HG03097 (cell line): ENCODE results near the gene RRP15.
A peak's percentile ranks its signal among the peaks of the same experiment; 100 is the strongest.
"Not testable (repeated sequence)": the region's sequence is repeated elsewhere in the genome, so short reads cannot be mapped to it uniquely, and the experiment has no call there.

ENCODE experiments used
- ATAC-seq: cut with Tn5 transposase; IDR thresholded peaks from one replicate; pipeline ENCODE4 v1.9.1; 2021; ENCODE audit not compliant: unreplicated experiment, low FRiP score

Gene RRP15

GRCh38 chr1:218294546-218294945 lies 9.5 kb downstream of the RRP15 start:
- no peak for ATAC-seq

GRCh38 chr1:218296162-218296561 lies 11.1 kb downstream of the RRP15 start:
- ATAC-seq: no peak

GRCh38 chr1:218297461-218297860 lies 12.4 kb downstream of the RRP15 start:
- ATAC-seq: no peak

GRCh38 chr1:218297867-218298266 lies 12.8 kb downstream of the RRP15 start:
- no peak for ATAC-seq

- ATAC-seq: no peak
Measured at GRCh38 chr1:218298398-218298797, 13.3 kb downstream of the RRP15 start.

GRCh38 chr1:218299416-218299815 lies 14.3 kb downstream of the RRP15 start:
- ATAC-seq: no peak

- no peak for ATAC-seq
Measured at GRCh38 chr1:218301217-218301616, 16.1 kb downstream of the RRP15 start.

GRCh38 chr1:218302155-218302554 lies 17.1 kb downstream of the RRP15 start:
- no peak for ATAC-seq

- ATAC-seq: no peak
Measured at GRCh38 chr1:218303176-218303879, 18.2 kb downstream of the RRP15 start.

- peak; percentile 53 for ATAC-seq
Measured at GRCh38 chr1:218304281-218305039, 19.4 kb downstream of the RRP15 start.

- ATAC-seq: no peak
Measured at GRCh38 chr1:218305472-218306064, 20.5 kb downstream of the RRP15 start.

- ATAC-seq: no peak
Measured at GRCh38 chr1:218312509-218312908, 27.4 kb downstream of the RRP15 start.

- ATAC-seq: no peak
Measured at GRCh38 chr1:218314316-218314715, 29.2 kb downstream of the RRP15 start.

- ATAC-seq: no peak
Measured at GRCh38 chr1:218315638-218316037, 30.5 kb downstream of the RRP15 start.

GRCh38 chr1:218317061-218317460 lies 32.0 kb downstream of the RRP15 start:
- no peak for ATAC-seq

- not testable (repeated sequence) for ATAC-seq
Measured at GRCh38 chr1:218320182-218320581, 35.1 kb downstream of the RRP15 start.

GRCh38 chr1:218322762-218323161 lies 37.7 kb downstream of the RRP15 start:
- ATAC-seq: no peak

- ATAC-seq: no peak
Measured at GRCh38 chr1:218323568-218324225, 38.6 kb downstream of the RRP15 start.

GRCh38 chr1:218324226-218324580 lies 39.1 kb downstream of the RRP15 start:
- no peak for ATAC-seq

GRCh38 chr1:218328769-218329168 lies 43.7 kb downstream of the RRP15 start:
- no peak for ATAC-seq

- no peak for ATAC-seq
Measured at GRCh38 chr1:218330043-218330623, 45.0 kb downstream of the RRP15 start.
